GM21737 (cell line): ENCODE results near the gene DAP.
"Not testable (repeated sequence)": the region's sequence is repeated elsewhere in the genome, so short reads cannot be mapped to it uniquely, and the experiment has no call there.

Experiments used
- ATAC-seq: cut with Tn5 transposase; IDR thresholded peaks from one replicate; pipeline ENCODE4 v1.9.1; 2021; ENCODE audit warnings: mild to moderate bottlenecking, moderate library complexity; ENCODE audit not compliant: unreplicated experiment

Gene DAP

DNA sequence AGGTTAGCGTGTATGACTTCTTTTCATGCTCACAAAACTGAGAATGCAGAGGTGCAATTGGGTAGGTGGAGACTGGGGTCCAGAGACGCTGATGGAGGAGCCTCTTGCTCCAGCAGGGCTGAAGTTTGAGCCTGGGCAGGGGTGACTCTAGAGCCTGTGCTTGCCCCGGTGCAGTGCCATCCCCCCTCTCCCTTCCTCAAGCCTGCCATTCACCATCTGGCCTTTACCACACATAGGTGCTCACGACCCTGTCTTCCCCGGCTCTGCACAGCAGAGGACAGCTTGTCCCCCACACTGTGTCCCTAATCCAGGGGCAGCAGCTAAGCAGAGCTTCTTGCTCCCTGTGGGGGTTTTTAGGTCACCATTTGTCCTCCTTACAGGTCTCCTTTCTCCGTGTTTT lies 86.5 kb downstream of the DAP start:
- ATAC-seq, result no peak

DNA sequence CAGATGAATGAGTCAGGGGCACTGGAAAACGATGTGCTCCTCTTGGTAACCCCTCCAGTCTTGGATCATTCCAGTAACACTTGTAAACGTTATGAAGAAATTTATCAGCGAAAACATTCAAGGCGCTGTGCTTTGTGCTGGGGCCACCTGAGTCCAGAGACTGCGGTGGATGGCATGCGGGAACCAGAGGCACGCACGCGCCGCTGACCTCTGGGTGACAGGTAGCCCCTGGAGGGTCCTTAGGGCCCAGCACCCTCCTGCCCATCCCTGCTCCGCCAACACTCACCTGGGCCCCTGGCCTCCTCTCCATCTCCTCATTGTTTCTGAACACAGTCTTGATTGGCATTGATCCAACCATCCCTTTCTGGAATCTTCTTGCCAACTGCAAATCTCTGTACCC lies 86.9 kb downstream of the DAP start:
- no peak for ATAC-seq

DNA sequence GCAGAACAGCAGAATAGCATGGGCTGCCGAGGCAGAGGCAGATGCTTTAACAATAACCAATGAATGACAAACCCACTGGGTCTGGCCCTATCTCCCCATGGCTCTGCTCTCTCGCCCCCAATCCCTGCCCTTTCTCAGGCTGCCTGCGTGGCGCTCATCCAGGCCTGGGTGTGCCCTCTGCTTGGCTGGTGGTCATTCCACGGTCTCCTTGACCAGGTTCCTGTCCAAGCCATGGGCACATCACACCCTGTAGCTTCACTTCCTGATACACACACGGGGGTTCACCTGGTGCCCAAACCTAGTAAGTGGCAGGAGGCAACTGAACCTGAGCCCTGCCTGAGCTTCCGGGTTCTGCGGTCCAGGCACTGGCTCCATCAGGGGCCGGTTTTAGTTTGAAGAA lies 87.6 kb downstream of the DAP start:
- ATAC-seq, result no peak

DNA sequence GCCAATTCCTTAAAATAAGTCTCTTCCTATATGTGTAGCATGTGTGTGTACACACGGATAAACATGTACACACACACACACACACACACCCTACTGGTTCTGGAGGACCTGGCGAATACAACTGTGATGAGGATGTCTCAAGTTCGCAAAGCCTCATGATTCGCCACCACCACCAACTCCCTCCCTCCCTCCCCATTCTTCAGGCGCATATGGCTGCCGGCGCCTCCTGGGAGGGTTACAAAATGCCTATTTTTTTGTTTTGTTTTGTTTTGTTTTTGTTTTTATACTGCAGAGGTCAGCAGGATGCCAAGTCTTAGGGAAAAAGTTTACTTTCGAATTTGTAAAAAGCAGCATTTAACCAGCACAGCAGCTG lies 88.0 kb downstream of the DAP start:
- ATAC-seq, result no peak

DNA sequence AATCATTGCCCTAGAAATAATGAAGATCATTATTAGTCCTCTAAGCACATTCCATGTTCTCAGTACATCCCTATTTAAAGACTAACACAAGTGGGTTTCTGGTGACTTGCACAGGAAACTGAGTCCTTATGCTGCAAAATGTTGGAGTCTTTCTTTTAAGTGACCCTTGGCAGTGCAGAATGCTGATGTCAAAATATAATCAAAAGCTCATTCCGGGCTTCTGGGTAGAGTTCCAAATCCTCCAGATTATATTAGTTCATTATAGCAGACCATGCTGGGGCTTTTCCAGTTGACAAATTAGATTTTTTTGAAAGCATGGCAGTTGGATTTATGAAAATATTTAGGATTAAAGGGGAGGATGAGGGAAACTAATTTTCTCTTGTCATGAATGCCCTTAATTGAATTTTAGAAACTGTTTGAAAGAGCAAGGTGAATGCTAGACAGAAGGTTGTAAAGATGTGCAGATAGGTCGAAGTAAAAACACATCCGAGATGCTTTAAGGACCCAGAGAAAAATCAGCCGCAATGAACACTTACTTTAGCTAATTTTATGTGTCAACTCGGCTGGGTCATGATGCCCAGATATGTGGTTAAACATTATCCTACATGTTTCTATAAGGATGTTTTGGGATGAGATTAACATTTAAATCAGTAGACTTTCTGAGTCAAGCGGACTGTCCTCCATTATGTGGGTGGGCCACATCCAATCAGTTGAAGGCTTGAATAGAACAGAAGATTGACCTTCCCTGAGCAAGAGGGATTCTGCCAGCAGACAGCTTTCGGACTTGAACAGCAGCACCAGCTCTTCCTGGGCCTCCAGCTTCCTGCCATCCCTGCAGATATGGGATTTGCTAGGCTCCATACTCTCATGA lies 88.7 kb downstream of the DAP start:
- no peak for ATAC-seq

DNA sequence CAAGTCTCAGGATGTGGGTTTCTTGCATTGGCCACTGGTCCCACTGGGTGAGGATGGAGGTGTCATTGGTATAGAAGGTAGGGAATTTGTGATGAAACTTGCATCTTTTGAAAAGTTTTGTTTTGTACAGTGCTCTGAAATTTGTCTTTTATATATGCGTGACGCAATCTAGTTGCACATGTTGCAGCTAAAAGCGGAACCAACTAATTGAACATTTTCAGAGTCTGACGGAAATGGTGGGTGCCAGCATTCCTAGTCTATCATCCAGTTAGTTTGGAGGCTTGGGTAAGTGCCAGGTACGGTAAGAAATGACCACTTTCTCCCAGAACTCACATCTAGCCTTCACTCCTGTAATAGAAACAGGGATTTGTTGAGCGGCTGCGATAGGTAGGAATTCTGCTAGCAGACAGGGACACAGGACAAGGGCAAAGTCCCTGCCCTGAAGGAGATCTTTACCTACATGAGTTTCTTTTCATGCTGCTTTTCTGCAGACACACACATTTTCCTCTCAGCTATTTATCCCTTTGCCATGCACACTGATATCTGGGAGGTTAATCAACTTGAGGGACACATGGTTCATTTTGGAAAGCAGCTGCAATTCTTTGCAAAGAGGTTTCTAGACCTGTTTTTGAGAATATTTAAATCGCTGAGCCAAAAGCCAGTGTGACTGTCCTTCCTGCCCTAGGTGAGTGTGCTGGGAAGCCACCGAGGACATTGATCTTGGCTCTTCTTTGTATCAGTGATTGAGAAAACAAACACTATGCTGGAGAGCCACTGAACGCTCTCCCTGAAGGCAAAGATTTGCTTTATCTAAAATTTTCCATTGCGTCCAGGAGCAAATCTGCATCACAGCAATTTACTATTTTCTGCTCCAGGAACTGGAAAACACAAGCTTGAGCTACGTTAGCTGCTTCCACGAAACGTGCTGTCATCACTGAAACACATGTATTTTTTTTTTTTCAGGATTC lies 89.7 kb downstream of the DAP start:
- no peak for ATAC-seq

DNA sequence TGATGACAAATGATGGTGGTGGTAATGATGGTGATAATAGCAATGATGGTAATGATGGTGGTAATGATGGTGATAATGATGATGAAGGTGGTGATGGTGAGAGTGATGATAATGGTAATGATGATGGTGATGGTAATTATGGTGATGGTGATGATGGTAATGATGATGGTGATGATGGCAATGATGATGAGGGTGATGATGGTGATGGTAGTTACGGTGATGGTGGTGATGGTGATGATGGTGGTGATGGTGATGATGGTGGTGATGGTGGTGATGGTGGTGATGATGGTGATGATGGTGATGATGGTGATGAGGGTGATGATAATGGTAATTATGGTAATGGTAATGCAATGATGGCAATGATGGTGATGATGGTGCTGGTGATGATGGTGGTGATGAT lies 91.1 kb downstream of the DAP start:
- ATAC-seq, result no peak

DNA sequence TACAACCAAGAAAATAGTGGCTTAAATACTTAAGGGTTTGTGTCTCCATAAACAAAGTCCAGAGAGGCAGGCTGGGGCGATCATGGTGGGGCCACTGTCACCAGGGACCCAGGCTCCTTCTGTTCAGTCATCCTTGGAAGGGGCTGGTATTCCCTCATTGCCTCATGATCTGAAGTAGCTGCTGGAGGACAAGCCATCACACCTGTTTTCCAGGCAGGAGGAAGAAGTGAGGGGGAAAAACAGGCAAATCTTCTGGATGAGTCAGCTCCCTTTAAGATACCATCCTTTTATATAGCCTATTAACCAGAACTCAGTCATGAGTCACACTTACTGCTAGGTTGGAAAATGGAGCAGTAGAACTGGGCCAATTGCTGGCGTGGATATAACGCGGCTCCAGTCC lies 92.3 kb downstream of the DAP start:
- no peak for ATAC-seq

DNA sequence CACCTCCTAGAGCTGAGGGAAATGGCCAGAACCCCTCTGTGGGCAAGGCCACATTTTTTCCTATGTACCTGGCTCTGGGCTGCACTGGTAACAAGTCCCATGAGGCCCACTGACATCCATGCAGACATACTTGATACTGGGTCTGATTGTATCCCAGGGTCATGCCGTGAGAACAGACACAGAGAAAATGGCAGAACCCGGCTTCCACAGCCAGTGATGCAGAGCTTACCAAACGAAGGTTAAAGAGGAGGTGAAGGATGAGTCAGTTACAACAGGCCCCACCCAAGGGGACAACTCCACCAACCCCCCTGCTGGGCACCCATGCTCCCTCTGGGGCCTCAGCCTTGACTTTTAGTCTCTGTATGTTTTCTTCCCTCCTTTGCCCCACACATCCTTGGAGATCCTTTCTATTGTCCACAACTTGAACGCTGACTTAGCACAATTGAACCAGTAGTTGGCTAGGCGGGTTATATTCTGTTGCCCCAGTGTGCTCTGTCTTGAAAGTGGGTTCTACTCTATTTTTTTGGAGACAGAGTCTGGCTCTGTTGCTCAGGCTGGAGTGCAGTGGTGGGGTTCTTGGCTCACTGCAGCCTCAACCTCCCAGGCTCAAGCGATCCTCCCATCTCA lies 93.5 kb downstream of the DAP start:
- no peak for ATAC-seq

DNA sequence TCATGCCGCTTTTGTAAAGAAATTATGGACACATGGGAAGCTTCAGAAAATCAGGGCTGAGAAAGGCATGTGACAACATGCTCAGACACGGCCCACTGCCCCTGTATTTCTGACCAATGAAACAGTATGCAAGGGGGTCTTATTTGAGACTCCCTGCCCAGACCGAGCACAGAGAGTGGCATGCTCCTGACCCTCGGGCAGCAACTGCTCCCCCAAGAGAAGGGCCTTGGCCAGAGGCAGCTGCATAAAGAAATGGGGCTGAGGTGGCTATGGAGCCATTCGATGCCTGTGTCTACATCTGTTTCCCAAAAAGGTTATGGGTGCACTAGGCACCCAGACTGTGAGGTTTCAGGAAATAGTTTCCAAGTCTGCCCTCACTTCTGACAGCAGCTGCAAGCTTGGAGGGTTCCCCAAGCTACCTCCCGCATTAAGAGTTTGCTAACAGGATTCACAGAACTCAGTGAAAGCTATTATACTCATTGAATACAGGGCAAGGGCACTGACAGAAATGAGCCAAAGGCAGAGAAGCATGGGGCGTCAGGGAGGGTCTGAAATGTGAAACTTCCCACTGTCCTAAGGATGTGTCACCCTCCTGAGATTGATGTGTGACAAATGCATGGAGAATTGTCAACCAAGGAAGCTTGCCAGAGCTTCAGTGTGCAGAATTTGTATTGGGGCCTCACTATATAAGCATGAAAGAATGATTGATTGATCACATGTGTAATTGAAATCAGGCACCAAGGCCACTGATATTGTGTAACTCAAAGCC lies 94.3 kb downstream of the DAP start:
- no peak for ATAC-seq

DNA sequence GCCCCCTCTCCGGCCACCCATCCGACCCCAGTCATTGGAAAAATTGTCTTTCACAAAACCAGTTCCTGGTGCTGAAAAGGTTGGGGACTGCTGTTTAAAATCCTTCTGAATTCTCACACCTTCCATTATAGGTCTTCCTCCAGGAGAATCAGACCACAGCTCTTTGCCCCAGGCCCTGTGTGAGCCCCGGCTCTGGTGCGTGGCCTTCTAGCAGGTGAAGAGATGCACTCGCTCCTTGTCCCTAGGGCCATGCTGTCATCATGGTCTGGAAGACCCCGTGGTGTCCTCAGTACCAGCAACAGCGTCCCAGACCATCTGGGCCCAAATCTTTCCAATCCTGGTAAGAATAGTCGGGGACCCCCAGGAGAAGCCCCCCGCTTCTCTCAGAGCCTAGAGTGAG lies 95.2 kb downstream of the DAP start:
- no peak for ATAC-seq

DNA sequence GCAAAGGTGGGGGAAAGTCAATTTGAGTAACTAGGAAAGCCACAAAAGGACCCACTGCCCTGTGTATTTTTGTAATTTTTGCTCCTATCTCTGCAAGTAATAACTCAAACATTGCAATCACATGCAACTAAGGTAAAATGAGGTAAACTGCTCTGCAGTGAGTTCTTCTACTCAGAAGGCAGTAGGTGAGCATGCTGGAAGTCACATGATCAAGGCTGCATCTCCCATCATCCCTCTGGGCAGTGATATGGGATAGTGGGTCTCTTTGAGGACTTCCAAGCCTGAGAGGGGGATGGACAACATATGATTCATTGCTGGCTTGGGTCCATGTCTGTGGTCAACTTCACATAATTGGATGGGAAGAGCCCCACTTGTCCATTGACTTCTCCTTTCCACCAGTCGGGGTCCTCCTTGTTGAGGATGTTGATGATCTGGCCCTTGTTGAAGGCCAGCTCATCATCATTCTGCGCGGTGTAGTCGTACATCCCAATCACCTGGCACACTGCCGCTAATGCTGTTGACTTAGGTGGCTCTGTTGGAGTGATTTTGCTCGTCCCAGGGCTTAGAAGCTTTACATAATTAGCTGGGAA lies 96.8 kb downstream of the DAP start:
- ATAC-seq, result not testable (repeated sequence)

DNA sequence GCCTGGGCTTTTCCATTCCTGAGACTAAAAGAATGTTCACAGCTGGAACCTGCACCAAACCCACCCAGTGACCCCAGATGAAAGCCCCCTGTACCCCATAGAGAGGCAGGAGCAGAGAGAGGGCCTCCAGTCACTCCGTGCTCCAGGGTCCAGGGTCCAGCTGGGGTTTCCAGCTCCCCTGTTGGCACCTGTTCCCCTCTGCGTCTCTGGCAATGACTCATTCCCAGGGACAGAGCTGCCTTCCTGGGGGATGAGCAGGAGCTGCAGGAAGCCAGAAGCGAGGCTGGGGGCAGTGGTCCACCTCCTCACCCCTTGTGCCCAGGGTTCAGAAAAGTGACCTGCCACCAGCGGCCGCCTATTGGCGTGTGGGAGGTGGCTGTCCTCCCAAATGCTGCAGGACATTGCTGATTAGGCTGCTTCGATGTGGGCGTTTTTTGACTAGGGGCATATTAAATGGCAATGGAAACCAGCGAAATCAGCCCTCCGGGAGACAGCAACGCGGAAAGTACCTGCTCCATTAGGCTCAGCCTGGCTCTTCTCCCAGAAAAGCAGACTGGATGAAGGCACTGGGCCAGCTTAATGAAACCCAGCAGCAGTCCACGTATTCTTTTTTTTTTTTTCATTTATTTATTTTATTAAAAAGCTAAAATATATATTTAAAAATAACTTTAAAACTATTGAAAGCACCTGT lies 97.4 kb downstream of the DAP start:
- ATAC-seq, result no peak

DNA sequence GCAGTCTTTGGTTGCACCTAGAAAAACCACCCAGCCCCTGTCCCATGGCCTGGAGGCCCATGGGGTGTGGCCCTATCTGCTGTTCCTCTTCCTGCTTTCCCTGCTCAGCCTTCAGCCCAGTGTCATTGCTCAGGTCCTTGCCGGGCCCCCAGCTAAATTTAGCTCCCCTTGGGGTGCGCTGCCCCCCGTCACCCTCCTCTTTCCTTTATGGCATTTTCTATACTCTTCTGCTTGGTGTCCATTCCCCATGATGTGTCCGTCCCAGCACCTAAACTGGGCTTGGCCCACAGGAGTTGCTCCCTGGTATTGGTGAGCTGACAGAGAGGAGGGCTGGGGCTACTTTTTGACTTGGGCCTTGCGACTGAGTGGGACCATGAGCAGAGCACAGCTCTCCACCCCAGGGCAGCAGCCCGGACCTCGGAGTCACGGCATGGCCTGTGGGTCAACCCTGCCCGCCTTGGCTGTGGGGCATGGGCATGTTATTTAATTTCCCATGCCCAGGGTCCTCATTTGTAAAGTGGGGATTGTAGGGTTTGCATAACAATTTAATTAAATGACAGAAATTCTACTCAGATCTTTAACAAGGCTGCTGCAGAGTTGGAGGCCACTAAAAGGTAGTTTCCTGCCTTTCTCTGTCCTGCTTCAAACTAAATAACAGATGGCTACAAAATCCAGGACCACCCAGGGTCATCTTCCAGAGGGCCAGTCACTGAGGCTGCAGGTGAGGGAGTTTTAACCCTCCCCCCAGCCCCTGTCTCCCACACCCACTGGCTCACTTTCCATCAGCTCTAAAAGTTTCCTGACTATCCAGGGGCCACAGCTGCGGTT lies 98.2 kb downstream of the DAP start:
- no peak for ATAC-seq

DNA sequence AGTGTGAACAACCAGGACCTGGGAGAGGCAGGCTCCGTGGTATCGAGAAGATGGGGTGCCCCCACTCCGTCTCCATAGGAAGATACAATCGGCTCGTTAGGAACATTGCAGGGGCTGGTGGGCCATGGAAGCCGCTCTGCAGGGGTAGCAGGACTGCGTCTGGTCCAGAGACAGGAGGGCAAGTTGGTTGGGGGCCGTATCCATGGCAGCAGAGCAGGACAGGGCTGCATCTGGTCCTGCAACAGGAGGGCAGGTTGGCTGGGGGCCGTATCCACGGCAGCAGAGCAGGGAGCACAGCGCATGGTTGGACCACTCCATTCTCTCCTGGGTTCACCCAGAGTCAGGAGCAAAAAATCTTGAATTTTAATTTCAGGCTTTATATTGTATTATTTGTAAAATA lies 99.0 kb downstream of the DAP start:
- ATAC-seq, result no peak

DNA sequence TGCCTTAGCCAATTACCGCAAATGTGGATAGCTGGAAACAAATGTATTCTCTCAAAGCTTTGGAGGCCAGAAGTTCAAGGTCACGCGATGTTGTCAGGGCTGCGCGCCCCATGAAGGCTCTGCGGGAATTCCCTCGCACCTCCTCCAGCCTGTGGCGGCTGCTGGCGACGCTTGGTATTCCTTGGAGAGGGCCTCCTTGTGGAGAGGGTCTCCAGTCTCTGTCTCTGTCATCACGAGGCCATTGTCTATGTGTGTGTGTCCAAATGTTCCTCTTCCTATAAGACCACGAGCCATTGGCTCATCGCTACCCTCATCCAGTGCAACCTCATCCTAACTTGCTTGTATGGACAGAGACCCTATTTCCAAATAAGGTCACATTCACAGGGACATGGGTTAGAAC lies 99.6 kb downstream of the DAP start:
- no peak for ATAC-seq

DNA sequence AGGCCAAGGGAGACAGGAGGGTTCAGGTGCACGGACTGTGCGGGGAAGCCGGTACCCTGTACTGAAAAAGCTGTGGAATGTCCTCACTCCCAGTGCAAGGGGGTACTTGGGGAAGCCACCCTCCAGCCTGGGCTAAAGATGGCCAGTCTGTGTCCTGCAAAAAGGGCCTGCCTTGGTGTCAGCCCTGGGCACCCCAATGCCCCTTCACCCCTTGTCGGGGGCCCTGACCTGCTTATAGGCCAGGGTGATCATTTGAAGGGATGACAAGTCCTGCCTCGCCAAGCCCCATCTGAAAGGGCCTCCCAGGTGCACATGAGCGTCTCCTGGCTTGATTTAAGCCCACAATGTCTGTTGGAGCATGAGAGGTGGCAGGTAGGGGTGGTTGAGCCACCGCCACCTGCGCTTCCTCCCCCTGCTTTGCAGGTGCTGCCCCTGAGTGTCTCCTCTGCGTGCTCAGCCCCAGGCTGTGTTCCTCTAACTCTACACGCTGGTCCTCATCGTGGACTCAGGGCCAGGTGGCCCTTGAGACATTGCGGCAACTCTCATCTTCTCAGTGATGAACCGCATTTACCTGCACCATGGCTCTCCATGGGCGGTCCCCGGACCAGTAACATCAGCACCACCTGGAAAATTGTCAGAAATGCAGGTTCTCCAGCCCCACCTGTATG lies 100.2 kb downstream of the DAP start:
- ATAC-seq, result no peak

DNA sequence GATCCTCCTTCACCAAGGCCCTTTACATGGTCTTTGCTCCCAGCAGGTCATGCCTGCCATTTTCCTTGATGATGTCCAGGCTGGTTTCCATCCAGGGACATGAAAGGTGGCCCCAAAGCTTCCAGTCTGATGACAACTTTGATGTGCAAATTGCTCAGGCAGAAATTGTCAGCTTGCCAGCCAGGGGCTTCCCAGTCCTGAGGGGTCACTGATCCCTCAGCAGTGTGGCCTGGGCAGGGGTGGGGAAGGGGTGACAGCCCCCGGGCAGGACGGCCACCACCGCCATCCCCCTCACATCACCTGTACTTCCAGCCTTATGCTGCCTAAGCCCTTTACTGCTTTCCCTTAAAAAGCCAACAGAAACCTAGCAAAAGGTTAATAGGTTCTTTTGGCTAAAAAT lies 100.9 kb downstream of the DAP start:
- ATAC-seq, result no peak
